ENCODE measurements around the gene NCLN.
"Not testable (repeated sequence)": the region's sequence is repeated elsewhere in the genome, so short reads cannot be mapped to it uniquely, and the experiment has no call there.

The NCLN gene

DNA sequence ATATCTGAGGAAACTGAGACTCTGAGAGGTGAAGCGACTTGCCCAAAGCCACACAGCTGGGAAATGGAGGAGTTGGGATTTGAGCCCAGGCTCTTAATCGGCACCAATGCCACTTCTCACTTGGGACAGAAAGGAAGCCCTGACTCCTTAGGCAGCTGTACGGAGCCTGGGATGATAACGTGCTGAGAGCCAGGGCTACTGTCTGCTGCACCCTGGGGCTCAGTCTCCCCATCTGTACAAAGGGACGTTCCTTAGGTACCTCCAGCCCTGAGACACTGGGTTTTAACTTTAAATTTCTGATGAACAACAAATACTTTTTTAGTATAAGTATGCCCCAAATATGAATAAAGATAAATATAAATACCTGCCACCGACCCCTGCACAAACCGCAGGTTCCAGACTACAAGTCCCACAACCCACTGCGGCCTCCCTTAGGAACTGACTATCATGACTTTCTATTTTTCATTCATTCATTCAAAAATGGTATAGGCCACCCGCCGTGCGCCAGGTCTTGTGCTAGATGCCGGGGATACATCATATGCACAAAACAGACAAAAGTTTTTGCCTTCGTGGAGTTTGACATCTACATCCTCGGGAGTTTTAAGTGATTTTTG is 776 bp upstream of the NCLN start:
- peak; percentile 68 for DNase-seq

DNA sequence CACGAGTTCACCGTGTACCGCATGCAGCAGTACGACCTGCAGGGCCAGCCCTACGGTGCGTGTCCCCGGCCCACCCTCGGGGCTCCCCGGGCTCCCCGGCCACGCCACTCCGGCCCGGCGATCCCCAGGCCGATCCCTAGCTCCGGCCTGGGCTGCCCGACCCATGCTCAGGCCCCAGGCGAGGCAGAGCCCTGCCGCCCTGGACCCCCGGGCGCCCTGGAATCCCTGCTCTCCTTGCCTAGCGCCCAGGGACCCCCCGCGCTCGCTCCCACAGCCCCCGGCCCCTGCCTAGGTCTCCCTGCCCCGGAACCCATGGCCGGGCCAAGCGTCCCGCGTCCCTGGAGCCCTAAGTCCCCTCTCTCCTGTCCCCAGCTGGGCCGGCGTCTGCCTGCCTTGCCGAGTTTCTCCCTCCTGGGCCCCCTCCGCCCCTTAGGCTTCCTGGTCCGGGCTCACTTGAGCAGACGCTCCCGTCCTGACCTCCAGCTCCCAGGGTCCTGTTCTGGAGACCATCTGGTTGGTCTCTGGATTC is 494 bp downstream of the NCLN start:
- no peak for DNase-seq

DNA sequence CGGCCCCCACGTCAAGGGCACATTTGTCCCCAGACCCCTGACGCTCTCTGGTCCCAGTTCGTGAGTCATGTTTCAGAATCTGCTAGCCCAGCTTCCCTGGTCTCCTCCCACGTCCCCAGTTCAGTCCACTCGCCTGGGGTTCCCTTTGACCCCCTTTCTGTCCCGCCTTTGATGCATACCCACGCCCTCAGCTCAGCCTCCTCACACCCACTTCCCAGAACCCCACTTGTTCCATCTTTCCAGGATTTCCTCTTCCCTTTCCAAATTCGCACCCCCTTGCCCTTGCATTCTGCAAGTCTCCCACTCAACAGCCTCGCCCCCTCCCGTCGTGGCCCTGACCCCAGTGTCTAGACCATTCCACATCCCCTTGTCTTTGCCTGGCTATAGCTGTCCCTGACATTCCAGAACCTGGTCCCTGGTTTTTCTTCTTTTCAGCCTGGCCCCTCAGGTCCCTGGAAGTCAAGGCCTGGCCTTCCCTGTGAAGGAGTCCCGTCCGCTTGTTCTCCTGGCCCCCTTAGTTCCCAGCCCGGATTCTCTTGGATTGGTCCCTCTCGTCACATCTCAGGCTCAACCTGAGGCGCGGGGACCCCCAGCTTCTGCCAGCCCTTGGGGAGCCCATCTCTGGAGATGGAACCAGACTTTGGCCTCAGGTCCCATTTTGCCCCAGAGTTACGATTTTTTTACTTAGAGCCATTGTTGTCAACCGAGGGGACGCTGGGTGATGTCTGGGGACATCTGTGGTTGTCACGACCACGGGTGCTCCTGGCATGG is 1.3 kb downstream of the NCLN start:
- no peak for DNase-seq

DNA sequence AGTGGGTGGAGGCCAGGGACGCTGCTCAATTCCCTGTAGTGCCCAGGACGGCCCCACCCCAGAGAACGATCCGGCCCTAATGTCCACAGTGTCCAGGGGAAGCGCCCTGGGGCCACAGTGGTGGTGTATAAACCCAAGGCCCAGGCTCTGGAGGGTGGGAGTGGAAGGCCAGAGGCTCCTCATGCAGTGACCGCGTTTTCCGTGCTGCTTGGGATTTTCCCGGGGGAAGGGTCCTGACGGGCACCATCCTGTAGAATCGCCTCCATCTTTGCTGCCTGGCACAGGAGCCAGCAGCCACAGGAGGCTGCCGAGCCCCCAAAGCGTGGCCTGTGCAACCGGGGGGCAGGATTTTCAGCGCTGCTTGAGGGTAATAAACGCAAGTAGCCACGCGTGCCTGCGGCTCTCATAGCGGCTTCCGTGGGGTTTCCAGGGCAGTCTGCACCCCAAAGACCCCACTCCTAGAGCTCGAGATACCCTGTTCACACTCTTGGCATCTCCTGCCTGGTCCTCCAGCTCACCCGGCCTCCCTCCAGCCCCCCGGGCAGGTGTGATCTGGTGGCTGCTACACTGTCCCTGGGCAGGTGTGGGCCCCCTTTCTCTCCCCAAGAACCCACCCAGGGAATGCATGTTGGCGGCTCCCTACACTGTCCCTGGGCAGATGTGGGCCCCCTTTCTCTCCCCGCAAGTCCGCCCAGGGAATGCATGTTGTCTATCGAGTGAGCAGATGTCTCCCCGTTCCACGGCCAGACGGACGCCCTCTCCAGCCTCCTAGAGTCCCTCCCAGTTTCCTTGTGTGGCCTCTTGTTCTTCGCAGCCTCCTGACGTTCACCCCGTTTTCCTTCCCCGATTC is 2.2 kb downstream of the NCLN start:
- DNase-seq: no peak

DNA sequence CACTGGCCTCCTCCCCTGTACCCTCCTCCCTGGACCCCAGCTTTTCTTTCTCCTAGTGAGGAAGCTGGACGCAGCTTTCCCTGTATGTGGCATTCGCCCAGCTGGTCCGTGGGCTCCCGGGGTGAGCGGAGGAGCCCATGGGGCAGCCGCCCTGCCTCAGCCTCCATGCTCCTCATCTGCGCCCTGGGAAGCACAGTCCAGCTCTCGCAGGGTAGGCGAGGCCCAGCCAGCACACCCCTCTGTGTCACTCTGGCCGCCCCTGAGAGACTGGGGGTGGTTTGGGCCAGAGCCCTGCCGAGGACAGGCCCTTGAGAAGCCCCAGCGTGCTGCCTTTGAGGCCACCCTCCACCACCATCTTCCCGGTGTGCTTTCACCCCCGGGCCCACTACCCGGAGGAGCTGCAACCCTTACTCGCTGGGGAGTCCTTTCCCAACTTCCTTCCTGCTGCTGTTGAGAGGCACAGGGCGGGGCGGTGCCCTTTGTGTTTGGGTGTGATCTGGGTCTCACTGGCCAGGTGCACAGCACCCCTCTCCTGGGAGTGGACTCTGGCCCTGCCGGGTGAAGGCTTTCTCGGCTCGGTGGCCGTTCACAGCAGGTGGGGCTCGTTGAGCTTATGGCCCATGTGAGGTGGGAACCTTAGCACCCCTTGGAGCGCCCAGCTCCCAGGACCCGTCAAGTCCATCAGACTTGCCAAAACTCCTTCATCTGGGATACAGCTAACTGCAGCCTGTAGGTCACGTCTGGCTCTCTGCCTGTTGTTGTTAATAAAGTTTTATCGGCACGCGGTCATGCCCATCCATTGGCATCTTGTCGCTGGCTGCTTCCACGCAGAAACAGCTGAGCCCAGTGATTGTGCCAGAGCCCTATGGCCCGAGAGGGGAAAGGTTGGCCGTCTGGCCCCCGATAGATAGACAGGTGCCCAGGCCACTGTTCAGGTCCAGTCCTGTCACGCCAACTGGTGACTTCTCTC is 3.2 kb downstream of the NCLN start:
- no peak for DNase-seq

DNA sequence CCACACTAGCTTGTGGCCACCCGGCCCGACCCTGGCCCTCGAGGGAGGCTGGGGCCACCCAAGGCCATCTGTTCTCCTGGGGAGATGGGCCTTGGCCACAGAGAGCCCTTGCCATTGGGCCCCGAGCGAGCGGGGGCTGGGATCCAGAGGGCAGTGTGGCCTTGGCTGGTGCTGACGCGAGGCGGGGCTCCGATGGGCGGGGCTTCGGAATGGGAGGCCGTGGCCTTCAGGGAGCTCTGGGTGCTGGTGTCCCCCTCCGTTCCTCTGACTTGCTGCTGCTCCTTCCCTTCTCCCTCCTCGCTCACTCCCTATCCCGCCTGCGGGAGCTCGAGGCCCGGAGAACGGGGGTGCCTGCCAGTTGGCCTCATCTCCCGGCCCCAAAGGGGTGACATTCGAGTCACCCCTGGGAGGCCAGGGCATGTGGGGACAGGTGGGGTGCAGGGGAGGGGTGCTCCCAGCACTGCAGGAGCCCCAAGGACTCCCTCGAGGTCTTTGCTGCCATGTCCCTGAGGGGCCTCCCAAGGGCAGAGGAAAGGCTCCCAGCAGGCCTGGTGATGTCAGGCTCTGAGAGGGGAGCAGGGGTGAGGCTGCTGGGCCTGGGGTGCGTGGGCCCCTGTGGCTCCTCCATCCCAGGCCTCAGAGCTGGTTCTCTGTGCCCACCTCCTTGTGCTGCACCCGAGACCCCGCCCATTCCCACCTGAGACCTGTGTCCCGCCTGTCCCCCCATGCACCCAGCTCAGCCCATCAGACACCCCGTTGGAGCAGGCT is 4.2 kb downstream of the NCLN start:
- DNase-seq: no peak

DNA sequence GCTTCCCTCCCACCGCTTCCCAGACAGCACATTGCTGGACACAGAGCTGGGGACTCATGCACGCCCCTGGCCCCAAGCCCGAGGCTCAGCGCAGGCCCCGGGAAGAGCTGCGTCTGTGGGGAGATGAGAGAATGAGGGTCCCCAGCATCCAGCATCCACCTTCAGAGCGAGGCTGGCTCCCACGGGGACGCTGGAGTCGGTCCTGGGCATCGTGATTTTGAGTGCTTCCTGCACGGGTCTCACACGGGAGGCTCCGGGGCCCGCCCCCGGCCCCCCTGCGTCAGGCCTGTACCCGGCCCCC is 4.7 kb downstream of the NCLN start:
- no peak for DNase-seq

DNA sequence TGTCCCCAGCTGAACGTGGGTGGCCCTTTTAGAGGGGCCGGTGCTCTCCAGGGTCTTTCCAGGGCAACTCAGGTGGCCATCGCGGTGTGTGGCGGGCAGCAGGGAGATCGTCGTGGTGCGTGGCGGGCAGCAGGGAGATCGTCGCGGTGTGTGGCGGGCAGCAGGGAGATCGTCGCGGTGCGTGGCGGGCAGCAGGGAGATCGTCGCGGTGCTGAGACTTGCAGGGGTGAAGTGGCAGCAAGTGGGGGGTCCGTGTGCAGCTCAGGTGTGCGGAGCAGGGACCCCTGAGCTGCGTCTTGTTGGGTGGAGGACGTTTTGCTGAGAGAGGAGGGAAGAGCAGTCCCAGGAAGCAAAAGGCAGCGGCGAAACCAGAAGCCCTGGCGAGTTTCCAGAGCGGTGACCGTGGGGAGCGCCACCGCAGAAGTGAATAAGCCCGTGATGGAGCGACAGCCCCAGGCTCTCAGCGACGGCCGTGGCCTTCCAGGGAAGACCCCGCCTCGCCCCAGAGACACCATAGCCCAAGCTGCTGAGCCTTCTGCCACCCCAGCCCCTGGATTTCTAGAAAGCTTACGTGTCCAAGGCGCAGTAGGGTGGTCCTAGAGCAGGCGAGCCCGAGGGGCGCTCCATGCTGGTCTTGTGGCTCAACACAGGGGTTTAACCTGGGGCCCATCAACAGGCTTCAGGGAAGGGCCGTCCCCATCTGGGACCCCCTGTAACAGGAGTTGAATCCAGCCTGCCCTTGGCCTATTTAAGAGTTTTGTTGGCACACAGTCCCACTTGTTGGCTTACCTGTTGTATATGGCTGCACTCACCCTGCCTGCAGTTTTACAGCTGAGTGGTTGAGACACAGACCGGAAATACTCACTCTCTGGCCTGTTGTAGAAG is 5.4 kb downstream of the NCLN start:
- no peak for DNase-seq

DNA sequence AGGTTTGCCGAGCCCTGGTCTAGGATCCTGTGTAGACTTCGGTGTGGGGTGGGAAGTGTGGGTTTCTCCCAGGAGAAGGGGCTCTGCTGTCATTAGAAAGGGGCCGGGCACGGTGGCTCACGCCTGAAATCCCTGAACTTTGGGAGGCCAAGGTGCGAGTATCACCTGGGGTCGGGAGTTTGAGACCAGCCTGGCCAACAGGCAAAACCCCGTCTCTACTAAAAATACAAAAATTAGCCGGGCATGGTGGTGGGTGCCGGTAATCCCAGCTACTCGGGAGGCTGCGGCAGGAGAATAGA is 6.0 kb downstream of the NCLN start:
- DNase-seq: not testable (repeated sequence)

DNA sequence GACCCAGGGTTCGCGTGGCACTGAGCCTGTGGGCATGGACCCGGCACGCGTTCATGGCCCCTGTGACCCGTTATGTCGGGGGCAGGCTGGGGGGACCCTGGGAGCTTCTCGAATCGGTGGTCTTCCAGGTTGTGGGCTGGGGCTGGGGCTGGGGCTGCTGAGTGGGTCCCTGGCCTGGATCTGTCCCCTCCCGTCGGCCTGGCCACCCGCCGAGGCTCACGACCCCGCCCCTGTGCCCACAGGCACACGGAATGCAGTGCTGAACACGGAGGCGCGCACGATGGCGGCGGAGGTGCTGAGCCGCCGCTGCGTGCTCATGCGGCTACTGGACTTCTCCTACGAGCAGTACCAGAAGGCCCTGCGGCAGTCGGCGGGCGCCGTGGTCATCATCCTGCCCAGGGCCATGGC is 6.5 kb downstream of the NCLN start:
- DNase-seq: no peak

DNA sequence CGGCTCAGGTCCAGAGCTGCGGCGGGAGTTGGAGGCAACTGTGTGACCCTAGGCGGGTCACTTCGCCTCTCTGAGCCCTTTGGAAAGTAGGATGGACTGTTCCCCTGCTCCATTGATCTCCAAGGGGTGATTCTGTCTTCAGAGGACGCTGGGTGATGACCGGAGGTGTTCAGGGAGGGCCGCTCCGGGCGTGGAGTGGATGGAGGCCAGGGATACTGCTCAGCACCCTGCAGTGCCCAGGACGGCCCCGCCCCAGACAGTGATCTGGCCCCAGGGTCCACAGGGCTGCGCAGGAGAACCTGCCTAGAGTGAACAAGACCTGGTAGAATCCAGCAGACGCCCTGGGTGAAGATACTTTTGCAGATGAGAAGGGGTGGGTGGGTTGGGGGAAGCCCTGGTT is 7.0 kb downstream of the NCLN start:
- DNase-seq: no peak

DNA sequence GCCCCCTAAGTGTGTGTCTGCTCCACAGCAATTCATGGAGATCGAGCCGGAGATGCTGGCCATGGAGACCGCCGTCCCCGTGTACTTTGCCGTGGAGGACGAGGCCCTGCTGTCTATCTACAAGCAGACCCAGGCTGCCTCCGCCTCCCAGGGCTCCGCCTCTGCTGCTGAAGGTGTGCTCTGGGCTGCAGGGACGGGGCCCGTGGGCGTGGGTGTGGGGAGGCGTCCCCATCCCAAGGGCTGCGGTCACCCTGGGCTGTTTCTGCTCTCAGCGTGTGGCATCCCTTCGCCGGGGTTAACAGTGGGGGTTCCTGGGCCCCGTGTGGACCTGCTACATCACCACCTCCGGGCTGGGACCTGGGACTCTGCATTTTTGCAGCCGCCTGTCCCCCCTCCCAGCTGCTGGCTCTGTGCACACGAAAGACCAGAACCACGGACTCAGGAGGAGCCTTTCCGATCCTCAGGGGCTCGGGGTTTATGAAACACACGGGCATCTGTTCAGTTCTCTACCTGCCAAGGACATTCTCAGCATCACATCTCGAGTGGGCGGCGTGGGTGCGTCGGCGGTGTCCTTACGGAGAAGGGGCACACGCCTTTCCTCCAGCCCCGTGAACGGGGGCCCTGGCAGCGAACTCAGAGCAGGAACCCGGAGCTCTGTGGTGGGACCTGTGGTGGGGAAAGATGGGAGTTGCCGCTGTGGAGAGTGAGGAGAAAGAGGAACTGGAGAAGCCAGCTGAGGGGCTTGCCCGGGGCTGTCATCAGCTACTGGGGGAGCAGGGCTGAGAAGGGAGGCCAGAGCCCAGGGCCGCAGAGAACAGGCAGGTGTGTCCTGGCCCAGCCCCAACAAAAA is 7.8 kb downstream of the NCLN start:
- no peak for DNase-seq

DNA sequence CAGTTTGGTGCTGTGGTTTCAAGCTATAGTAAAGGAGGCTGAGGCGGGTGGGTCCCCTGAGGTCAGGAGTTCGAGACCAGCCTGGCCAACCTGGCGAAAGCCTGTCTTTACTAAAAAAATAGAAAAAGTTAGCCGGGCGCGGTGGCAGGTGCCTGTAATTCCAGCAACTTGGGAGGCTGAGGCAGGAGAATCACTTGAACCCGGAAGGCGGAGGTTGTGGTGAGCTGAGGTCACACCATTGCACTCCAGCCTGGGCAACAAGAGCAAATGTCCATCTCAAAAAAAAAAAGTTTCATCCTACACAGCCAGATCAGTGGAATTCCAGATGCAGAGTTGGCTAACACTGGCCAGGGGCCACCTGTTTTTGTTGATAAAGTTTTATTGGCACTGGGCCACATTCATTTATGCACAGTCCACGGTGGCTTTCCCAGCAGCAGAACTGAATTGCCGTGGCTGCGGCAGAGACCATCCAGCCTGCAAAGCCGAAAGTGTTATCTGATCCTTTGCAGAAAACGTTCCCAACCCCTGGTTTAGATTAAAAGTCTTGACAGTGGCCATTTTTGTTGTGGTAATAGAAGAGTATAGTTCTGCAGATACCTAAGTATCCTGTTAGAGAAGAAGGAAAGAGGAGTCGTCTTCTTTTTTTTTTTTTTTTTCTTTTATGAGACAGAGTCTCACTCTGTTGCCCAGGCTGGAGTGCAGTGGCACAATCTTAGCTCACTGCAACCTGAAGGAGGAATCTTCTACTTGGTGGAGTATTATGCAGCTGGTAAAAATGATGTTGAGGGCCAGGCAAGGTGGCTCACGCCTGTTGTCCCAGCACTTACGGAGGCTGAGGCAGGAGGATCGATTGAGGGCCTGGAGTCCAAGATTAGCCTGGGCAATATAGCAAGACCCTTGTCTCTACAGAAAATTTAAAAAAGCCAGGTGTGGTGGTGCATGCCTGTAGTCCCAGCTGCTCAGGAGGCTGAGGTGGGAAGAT is 8.7 kb downstream of the NCLN start:
- DNase-seq: no peak

DNA sequence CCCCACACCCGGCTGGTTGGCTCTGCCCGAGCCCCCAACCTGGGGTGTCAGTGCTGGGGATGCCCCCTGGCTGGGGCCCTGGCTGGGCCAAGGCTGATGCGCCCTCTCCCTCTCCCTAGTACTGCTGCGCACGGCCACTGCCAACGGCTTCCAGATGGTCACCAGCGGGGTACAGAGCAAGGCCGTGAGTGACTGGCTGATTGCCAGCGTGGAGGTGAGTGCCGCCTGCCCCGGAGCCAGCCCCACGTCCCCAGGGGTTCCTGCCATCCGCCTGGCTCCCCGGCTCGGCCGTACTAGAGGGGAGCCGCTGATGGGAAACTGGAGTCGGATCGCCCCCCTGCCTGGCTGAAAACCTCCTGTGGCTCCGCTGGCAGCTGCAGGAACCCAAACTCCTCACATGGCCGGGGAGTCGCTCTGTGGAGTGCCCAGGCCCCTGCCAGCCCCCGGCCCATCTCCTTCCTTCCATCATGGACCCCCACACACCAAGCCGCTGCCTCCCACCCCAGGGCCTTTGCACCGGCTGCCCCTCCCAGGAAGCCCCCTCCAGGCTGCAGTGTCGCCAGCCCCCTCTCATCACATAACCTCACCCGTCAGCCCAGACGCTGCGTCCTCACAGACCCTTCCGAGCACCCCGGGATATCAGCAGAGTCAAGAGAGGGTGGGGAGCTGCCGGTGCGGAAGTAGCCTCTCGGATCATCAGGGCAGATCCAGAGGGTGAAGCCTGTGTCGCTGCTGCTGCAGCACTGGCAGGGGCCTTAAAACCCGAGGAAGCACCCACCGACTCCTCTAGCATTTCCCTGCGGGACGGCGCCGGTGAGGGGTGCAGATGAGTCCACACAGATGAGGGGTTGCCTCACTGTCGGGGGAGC is 10.6 kb downstream of the NCLN start:
- no peak for DNase-seq

DNA sequence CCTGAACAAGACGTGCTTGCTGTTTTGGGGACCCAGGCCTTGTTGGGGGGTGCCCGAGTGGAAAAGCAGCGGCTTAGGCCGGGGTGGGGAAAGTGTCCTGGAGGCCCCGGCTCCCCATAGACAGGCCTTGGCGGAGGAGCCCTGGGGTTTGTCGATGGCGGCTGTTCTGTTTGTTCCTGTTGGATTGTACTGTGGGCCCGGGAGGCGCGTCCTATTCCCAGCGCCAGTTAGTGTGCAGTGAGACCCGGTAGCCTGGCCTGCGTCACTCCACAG is 11.1 kb downstream of the NCLN start:
- DNase-seq: no peak

DNA sequence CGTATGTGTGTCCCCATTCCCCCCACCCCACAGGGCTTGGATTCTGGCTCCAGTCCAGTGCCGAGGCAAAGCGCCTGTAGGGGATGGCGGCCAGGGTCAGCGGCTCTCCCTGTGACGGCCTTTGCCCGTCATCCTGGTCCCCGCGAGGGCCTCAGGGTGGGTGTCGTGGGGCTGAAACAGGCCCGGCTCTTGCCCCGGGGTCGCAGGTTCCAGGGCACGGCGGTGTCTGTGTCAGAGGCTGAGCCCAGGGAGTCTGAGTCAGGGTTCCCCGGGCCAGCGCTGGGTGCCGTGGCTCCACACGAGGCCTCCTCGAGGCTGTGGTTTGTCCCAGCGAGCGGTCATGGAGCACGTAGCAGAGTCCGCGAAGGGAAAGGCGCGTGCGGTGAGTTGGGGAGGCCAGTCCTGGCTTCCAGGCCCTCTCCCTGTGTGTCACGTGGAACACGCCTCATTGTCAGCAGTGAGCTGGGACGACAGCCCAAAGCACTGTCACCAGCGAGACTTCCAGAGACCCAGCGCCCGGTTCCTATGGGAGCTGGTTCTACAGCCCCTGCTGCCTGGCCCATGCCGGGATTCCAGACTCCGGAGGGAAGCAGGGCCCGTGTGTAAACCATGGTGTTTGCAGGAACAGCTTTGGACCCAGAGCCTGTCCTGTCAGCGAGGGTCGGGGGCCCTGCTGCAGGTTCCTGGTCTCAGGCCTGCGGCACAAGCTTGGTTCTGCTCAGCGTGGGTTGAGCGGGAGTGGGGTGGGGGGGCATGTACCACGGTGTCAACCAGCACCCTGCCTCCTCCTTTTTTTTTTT is 13.4 kb downstream of the NCLN start:
- DNase-seq: no peak
